LNCAP (cell line): ENCODE data around the gene COL5A2.

Experiments used
- TF ChIP-seq, protein P1 (sequence below): fragments of 450-650 bp; IDR thresholded peaks from 2 replicates; pipeline ENCODE4 v1.5.1; 2017; ENCODE audit warnings: mild to moderate bottlenecking

Gene COL5A2

GRCh38 chr2:189217051-189217450, 37.5 kb upstream of the COL5A2 start:
- TF ChIP-seq, protein P1, sequence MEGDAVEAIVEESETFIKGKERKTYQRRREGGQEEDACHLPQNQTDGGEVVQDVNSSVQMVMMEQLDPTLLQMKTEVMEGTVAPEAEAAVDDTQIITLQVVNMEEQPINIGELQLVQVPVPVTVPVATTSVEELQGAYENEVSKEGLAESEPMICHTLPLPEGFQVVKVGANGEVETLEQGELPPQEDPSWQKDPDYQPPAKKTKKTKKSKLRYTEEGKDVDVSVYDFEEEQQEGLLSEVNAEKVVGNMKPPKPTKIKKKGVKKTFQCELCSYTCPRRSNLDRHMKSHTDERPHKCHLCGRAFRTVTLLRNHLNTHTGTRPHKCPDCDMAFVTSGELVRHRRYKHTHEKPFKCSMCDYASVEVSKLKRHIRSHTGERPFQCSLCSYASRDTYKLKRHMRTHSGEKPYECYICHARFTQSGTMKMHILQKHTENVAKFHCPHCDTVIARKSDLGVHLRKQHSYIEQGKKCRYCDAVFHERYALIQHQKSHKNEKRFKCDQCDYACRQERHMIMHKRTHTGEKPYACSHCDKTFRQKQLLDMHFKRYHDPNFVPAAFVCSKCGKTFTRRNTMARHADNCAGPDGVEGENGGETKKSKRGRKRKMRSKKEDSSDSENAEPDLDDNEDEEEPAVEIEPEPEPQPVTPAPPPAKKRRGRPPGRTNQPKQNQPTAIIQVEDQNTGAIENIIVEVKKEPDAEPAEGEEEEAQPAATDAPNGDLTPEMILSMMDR: no peak

GRCh38 chr2:189214484-189214883, 34.9 kb upstream of the COL5A2 start:
- TF ChIP-seq, protein P1: no peak

GRCh38 chr2:189213250-189213649, 33.7 kb upstream of the COL5A2 start:
- TF ChIP-seq, protein P1: no peak

DNA sequence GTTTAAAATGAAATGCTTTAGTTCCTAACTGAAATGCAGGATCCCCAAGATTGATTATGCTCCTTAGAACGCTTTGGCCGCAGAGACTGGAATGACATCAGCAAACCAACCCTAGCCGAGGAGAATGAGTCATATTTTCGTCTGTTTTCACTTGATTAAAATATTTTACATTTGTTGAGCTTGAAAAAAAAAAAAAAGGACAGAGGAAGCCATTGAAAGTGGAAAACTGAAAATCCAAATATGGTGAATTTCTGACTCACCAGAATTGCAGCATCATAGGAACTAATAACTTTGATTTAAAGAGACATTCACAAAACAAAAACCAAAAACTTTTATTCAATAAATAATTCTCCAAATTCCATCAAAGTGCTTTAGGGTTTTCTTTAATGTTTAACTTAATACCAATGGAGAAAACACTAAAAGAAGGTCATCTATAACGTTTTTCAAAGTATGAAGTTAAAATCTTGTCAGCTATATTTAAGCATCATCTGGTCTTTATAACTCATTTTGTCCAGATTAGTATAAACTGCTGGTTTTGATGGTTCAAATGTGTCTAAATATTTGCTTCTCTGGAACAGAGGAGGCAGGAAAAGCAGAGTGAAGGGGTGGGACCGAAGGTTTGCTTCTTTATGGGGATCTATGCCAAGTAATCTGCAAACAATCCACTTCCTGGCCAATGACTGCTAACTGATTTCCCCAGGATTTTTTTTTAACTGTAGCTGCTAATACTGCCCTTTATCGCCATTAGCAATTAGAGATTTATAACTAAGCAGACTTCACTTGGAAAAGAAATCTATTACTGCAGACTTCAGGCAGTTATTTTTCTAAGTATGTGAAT, 30.9 kb upstream of the COL5A2 start:
- TF ChIP-seq, protein P1: no peak

GRCh38 chr2:189208254-189208653, 28.7 kb upstream of the COL5A2 start:
- TF ChIP-seq, protein P1: no peak

- TF ChIP-seq, protein P1: no peak
Observed at GRCh38 chr2:189204322-189204941, 24.9 kb upstream of the COL5A2 start.

DNA sequence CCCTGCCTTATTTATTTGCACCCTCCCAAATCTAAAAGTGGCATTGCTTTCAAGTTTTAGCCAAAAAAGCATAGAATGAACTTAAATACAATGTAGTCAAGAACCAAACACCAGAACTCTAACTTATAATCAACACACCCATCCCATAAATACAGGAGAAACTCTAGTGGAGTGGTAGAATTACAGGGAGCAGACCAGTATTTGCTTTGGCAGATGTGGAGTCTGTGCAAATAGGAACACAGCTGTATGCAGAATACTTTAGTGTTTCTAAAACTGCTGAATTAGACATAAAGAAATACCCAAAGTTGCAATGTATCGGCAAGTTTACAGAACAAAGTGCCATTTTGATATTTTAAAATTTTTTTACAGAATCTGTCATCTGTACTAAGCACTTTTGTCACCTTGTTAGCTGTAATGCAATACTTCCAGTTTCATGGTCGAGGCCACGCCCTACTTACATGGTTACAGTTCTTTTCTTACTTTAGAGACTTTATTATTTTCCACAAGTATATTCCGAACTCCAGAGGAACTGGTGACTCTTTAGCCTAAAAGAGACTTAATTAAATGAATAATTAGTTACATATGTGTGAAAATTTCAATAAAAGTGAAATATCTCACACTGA, 23.7 kb upstream of the COL5A2 start:
- TF ChIP-seq, protein P1: no peak
